GM12874 (cell line): ENCODE data around the gene CBS.

Experiments
- CTCF ChIP-seq: IDR thresholded peaks from 2 replicates; pipeline ENCODE4 v1.5.1; 2011; ENCODE audit warnings: low read depth, mild to moderate bottlenecking, control low read depth, low read length, moderate library complexity; ENCODE audit not compliant: insufficient read depth

Gene CBS

GRCh38 chr21:43020771-43021170, 54.9 kb downstream of the CBS start:
- TF ChIP-seq CTCF = no peak

DNA sequence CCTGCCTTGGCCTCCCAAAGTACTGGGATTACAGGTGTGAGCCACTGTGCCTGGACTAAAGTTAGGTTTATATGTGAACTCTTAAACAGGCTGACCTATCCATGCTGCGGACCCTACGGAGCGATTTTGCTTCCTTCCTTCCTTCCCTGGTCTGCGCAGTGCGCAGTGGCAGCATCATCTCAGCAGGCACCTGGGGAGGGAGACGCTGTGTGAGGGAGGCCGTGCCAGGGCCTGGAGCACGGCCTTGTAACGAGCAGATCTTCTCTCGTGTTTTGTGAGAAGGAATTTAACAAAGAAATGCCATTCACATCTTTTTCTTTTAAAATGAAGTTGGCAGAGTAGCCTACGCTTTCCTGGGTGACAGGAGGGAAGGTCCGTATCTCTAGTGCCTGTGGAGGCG, 55.5 kb downstream of the CBS start:
- no peak for TF ChIP-seq CTCF

- TF ChIP-seq CTCF = no peak
These were observed 57.1 kb downstream of the CBS start for GRCh38 chr21:43018519-43018918.

DNA sequence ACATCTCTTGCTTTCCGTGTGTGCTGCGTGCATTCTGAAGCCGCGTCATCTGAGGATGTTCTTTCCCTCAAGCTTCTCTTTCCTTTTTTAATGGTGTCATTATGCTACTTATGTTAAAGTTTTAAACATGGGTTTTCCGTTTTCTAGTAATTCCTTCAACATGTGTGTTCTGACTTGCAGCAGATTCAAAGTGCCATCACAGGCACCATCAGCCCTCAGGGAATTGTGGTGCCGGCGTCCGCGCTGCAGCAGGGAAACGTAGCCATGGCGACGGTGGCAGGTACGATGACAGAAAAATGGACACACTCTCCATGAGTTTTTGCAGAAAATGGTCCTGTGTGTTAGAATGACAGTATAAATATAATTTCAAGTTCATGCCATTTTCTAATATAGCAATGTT, 58.9 kb downstream of the CBS start:
- TF ChIP-seq CTCF = no peak

DNA sequence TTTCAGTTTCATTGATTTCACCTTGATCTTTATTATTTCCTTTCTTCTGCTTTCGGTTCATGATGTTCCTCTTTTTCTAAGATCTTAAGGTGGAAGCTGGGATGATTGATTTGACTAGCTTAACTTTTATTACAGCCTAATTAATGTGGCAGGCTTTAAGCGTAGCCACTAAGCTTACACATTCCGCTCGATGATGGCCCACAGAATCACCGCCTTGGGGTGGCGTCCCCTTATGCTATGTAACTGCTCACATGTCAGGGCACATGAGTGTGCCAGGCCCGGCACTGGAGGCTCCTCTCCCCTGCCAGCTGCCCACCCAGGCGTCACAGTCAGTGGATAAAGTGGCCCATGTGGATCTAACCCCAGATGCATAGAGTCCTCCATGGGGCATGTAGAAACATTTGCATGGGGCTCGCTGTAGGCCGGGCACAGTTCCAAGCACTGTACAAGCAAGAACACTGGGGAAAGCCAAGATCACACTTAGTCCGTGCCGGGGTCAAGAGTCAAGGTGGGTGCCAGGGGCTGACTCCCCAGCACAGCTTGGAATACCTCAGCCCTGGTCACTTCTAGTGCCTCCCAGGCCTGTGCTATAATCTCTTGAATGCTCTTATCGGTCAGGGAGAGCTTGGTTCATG, 59.6 kb downstream of the CBS start:
- TF ChIP-seq CTCF = no peak

- no peak for TF ChIP-seq CTCF
These were observed 63.0 kb downstream of the CBS start for GRCh38 chr21:43012596-43012995.

- TF ChIP-seq CTCF = no peak
These were observed 68.8 kb downstream of the CBS start for GRCh38 chr21:43006874-43007208.
